Endothelial cell of umbilical vein (primary cell): ENCODE data around the gene KCNMA1. TPM values are rescaled to one million over a fixed set of nuclear protein-coding genes. Genes with fewer than 3 reads are reported as not detected.

ENCODE experiments used
- BruUV-seq: library from RNA; stranded (reverse); fragments of 400-500 nt; replicated peaks from 2 replicates; lab custom pipeline; 2021; lab: Mats Ljungman, UMichigan
- CTCF ChIA-PET: fragments of 300-600, 350-600 bp; sonication (Branson Sonifier 250); formaldehyde crosslinking; loops from one replicate; lab custom pipeline; 2021; ENCODE audit warnings: antibody characterized with exemption, inconsistent platforms; lab: Charles Lee
- POLR2A ChIA-PET: fragments of 300-600, 350-600 bp; sonication (Branson Sonifier 250); formaldehyde crosslinking; loops from one replicate; lab custom pipeline; 2021; ENCODE audit warnings: antibody characterized with exemption, inconsistent platforms; lab: Charles Lee
- DNase-seq: peaks from one replicate; pipeline ENCODE4 v3.0.0-alpha.2; 2011; ENCODE audit warnings: low read depth, low spot score
- FAIRE-seq: peaks from 2 replicates; lab custom pipeline; 2011; peaks lifted over from hg19 to GRCh38; lab: Jason Lieb, UNC
- H2AFZ ChIP-seq: 2 replicates; pipeline ENCODE4 v1.6.0; 2012; ENCODE audit warnings: low read depth, low read length, control low read depth, inconsistent platforms
- H3K27ac ChIP-seq: 2 replicates; pipeline ENCODE4 v1.5.1; 2011; ENCODE audit warnings: low read depth, mild to moderate bottlenecking, control low read depth, low read length, moderate library complexity; ENCODE audit not compliant: insufficient read depth
- H3K27me3 ChIP-seq, 2 experiments: 2 replicates each; pipeline versions ENCODE4 v1.6.0 to v1.6.1; 2011; ENCODE audit warnings: low read length in 2 of 2, mixed read lengths in 1 of 2; ENCODE audit not compliant: control insufficient read depth in 2 of 2, insufficient read depth in 2 of 2
- H3K36me3 ChIP-seq, 2 experiments: 2 replicates in 1 of 2; 3 replicates in 1 of 2; pipeline ENCODE4 v1.5.1; 2011; ENCODE audit warnings: low read length in 2 of 2, mild to moderate bottlenecking in 1 of 2, moderate library complexity in 1 of 2; ENCODE audit not compliant: control insufficient read depth in 2 of 2, insufficient read depth in 2 of 2; ENCODE audit errors: extremely low read depth in 1 of 2
- H3K4me1 ChIP-seq: 3 replicates; pipeline ENCODE4 v1.5.1; 2011; ENCODE audit warnings: mild to moderate bottlenecking, low read length; ENCODE audit not compliant: control insufficient read depth, insufficient read depth; ENCODE audit errors: extremely low read depth
- H3K4me2 ChIP-seq: 2 replicates; pipeline ENCODE4 v1.6.1; 2011; ENCODE audit warnings: low read length, control low read depth, mixed read lengths; ENCODE audit not compliant: insufficient read depth
- H3K4me3 ChIP-seq, 3 experiments: fragments of 200-600 bp in 1 of 3; sonication (generic), shearing (Covaris generic) in 1 of 3; replicated peaks in 1 of 3; 2 replicates each; pipeline ENCODE4 v1.5.1; 2011 to 2016; ENCODE audit warnings: control low read depth in 3 of 3, low read length in 3 of 3, mild to moderate bottlenecking in 2 of 3, inconsistent platforms in 1 of 3, low read depth in 1 of 3, moderate library complexity in 1 of 3; ENCODE audit not compliant: insufficient read depth in 1 of 3
- H3K79me2 ChIP-seq: 2 replicates; pipeline ENCODE4 v1.6.0; 2012; ENCODE audit warnings: low read length, inconsistent platforms; ENCODE audit not compliant: control insufficient read depth, insufficient read depth
- H3K9ac ChIP-seq: replicated peaks from 2 replicates; pipeline ENCODE3; 2011; ENCODE audit warnings: low read length, control low read depth; ENCODE audit not compliant: insufficient read depth; ENCODE audit errors: extremely low read depth
- H3K9me1 ChIP-seq: replicated peaks from 3 replicates; pipeline ENCODE4 v1.6.0; 2011; ENCODE audit warnings: mild to moderate bottlenecking, low read length; ENCODE audit not compliant: control insufficient read depth, insufficient read depth; ENCODE audit errors: extremely low read depth
- H3K9me3 ChIP-seq: replicated peaks from 2 replicates; pipeline ENCODE4 v1.5.1; 2012; ENCODE audit warnings: low read length, inconsistent platforms; ENCODE audit not compliant: control insufficient read depth, insufficient read depth
- H4K20me1 ChIP-seq: replicated peaks from 2 replicates; pipeline ENCODE3; 2011; ENCODE audit warnings: mild to moderate bottlenecking, low read length; ENCODE audit not compliant: control insufficient read depth, insufficient read depth; ENCODE audit errors: extremely low read depth
- CTCF ChIP-seq, 2 donors: IDR thresholded peaks; 1 replicate in 1 of 2; 2 replicates in 1 of 2; pipeline ENCODE4 v1.5.1; 2011; ENCODE audit warnings: low read length in 2 of 2, mild to moderate bottlenecking in 2 of 2, moderate library complexity in 2 of 2, control low read depth in 1 of 2, inconsistent platforms in 1 of 2, low read depth in 1 of 2; ENCODE audit not compliant: insufficient read depth in 1 of 2; ENCODE audit errors: extremely low read depth in 1 of 2
- EZH2 ChIP-seq: IDR thresholded peaks from 2 replicates; pipeline ENCODE4 v1.6.1; 2012; ENCODE audit warnings: borderline replicate concordance, low read depth, mild to moderate bottlenecking, moderate library complexity, low read length, inconsistent platforms; ENCODE audit not compliant: severe bottlenecking
- FOS ChIP-seq: IDR thresholded peaks from 2 replicates; pipeline ENCODE4 v1.6.1; 2011; ENCODE audit warnings: mild to moderate bottlenecking, low read length, moderate library complexity, borderline replicate concordance; ENCODE audit not compliant: insufficient read depth
- GATA2 ChIP-seq: IDR thresholded peaks from 2 replicates; pipeline ENCODE4 v1.7.0; 2011; ENCODE audit warnings: low read depth, mild to moderate bottlenecking, moderate library complexity, mixed read lengths, low read length; ENCODE audit not compliant: insufficient read length, insufficient read depth
- JUN ChIP-seq: IDR thresholded peaks from 2 replicates; pipeline ENCODE4 v1.6.1; 2011; ENCODE audit warnings: borderline replicate concordance, low read depth; ENCODE audit not compliant: insufficient read length, insufficient read depth
- MAX ChIP-seq: IDR thresholded peaks from 2 replicates; pipeline ENCODE4 v1.6.1; 2011; ENCODE audit not compliant: insufficient read depth, insufficient read length
- MYC ChIP-seq: IDR thresholded peaks from one replicate; pipeline ENCODE4 v1.6.1; 2011; ENCODE audit warnings: mild to moderate bottlenecking, low read depth, low read length
- POLR2A ChIP-seq: IDR thresholded peaks from 2 replicates; pipeline ENCODE4 v1.6.1; 2012; ENCODE audit warnings: low read depth, mild to moderate bottlenecking, control low read depth, low read length
- POLR2AphosphoS5 ChIP-seq: IDR thresholded peaks from 2 replicates; pipeline ENCODE4 v1.6.1; 2012; ENCODE audit warnings: low read depth, mild to moderate bottlenecking, control low read depth, low read length, moderate library complexity; ENCODE audit not compliant: insufficient read depth
- dilution Hi-C: fragments of 300-500 bp; cut with MboI; formaldehyde crosslinking; loops from one replicate; pipeline ENCODE4 v1.15.0; 2019; ENCODE audit warnings: low sequenced_read_pairs; ENCODE audit not compliant: extremely low pct_ligation_motif_present
- intact Hi-C: fragments of 100-400 bp; cut with micrococcal nuclease; formaldehyde crosslinking; loops from one replicate; pipeline ENCODE4 v1.10.0; 2022
- polyA plus RNA-seq, 4 experiments: library from polyadenylated mRNA; depleted of rRNA in 3 of 4; stranded (reverse) in 3 of 4; unstranded in 1 of 4; fragments of >200 nt; gene quantifications; 2 replicates each; pipeline versions ENCODE4 v1.2.1 to v1.2.3, GENCODE V29; 2011 to 2012; ENCODE audit warnings: missing spikeins in 1 of 4
- total RNA-seq: library from RNA; stranded (reverse); gene quantifications from 2 replicates; pipeline ENCODE4 v1.2.3, GENCODE V29; 2021

Gene KCNMA1
- total and polyA plus RNA-seq, 2 donors (not counting 3 experiments of a cell fraction or from before 2014, with no cell fraction given) = 0.10 to 0.82 TPM

- dilution Hi-C loops (no loop called here), intact Hi-C loops (no loop called here)
- Histone ChIP-seq H4K20me1 (no peaks in the 10 kb centered on the region), H3K9ac (no peak overlapping the region), H3K4me2 (no peak overlapping the region), H3K27ac (no peak overlapping the region), H3K36me3 (no peaks in the 10 kb centered on the region), H3K4me3 (no peak overlapping the region), H3K4me1 (no peaks in the 10 kb centered on the region), H3K9me3 (no peaks in the 10 kb centered on the region), H3K9me1 (no peaks in the 10 kb centered on the region), H3K79me2 (no peaks in the 10 kb centered on the region), H2AFZ (no peak overlapping the region), H3K27me3 (peaks cover 4 to 15% of the 10 kb centered on the region in 2 experiments)
- TF ChIP-seq POLR2A = no peak
- TF ChIP-seq CTCF (IDR thresholded peaks at IDR 0.05; ENCODE audit: extremely low read depth in 1 of 2, insufficient read depth in 1 of 2, low read depth in 1 of 2, low read length in 2 of 2) = no peak
- no peak for TF ChIP-seq FOS
- TF ChIP-seq GATA2 = no peak
- TF ChIP-seq JUN = no peak
- no peak for TF ChIP-seq MYC
- TF ChIP-seq MAX = no peak
- no peak for TF ChIP-seq EZH2
- TF ChIP-seq POLR2AphosphoS5 = no peak
- no TSS peak for BruUV-seq
- FAIRE-seq = no peak
- no peak for DNase-seq
- ChIA-PET CTCF (no interaction called here), POLR2A (no interaction called here)
Observed at GRCh38 chr10:77244746-77245145, 392.9 kb downstream of the KCNMA1 start.
